ENCODE data around the gene PHPT1.
"Not testable (repeated sequence)": the region's sequence is repeated elsewhere in the genome, so short reads cannot be mapped to it uniquely, and the experiment has no call there.

Gene PHPT1

GRCh38 chr9:136835932-136836904 is 13.0 kb upstream of the PHPT1 start:
- DNase-seq, result no peak
- Histone ChIP-seq H3K36me3 (replicated peaks) (peaks cover 15% of the 10 kb centered on the region), H3K27me3 (replicated peaks) (no peaks in the 10 kb centered on the region), H3K27ac (no peak overlapping the region), H3K4me3 (ENCODE audit: low read depth, low read length) (no peak overlapping the region)
- no peak for TF ChIP-seq CTCF (IDR thresholded peaks at IDR 0.05; ENCODE audit: low read depth, low read length, missing control alignments)
- in situ Hi-C loops (cut with HindIII; ENCODE audit: low pct_ligation_motif_present, low sequenced_read_pairs), result no loop called here

- peaks cover 4% of the 10 kb centered on the region for H3K36me3 ChIP-seq (replicated peaks)
- H3K27ac ChIP-seq, result no peak overlapping the region
- no peak for TF ChIP-seq CTCF (IDR thresholded peaks at IDR 0.05; ENCODE audit: low read depth, low read length, missing control alignments)
- H3K27me3 ChIP-seq (replicated peaks), result no peaks in the 10 kb centered on the region
- in situ Hi-C loops (cut with HindIII; ENCODE audit: low pct_ligation_motif_present, low sequenced_read_pairs), result no loop called here
- no peak overlapping the region for H3K4me3 ChIP-seq (ENCODE audit: low read depth, low read length)
- DNase-seq, result no peak
Observed at GRCh38 chr9:136837146-136837855, 11.9 kb upstream of the PHPT1 start.

GRCh38 chr9:136837856-136838277 is 11.3 kb upstream of the PHPT1 start:
- H3K27ac ChIP-seq; DNase-seq; H3K4me3 ChIP-seq (ENCODE audit: low read depth, low read length); H3K27me3 ChIP-seq (replicated peaks); in situ Hi-C loops (cut with HindIII; ENCODE audit: low pct_ligation_motif_present, low sequenced_read_pairs); H3K36me3 ChIP-seq (replicated peaks): not testable (repeated sequence)

- no peak overlapping the region for H3K27ac ChIP-seq
- no peak for DNase-seq
- peaks cover 2% of the 10 kb centered on the region for H3K36me3 ChIP-seq (replicated peaks)
- TF ChIP-seq CTCF (IDR thresholded peaks at IDR 0.05; ENCODE audit: low read depth, low read length, missing control alignments), result no peak
- no peak overlapping the region for H3K4me3 ChIP-seq (ENCODE audit: low read depth, low read length)
- no peaks in the 10 kb centered on the region for H3K27me3 ChIP-seq (replicated peaks)
- in situ Hi-C loops (cut with HindIII; ENCODE audit: low pct_ligation_motif_present, low sequenced_read_pairs), result no loop called here
Observed at GRCh38 chr9:136838314-136839228, 10.6 kb upstream of the PHPT1 start.

- Histone ChIP-seq H3K27me3 (replicated peaks) (peaks cover 4% of the 10 kb centered on the region), H3K36me3 (replicated peaks) (peaks cover 2% of the 10 kb centered on the region), H3K27ac (no peak overlapping the region), H3K4me3 (ENCODE audit: low read depth, low read length) (no peak overlapping the region)
- in situ Hi-C loops (cut with HindIII; ENCODE audit: low pct_ligation_motif_present, low sequenced_read_pairs), result no loop called here
- DNase-seq, result no peak
- TF ChIP-seq CTCF (IDR thresholded peaks at IDR 0.05; ENCODE audit: low read depth, low read length, missing control alignments), result no peak
Observed at GRCh38 chr9:136839229-136840139, 9.7 kb upstream of the PHPT1 start.
